Body of pancreas (tissue), 4 donors: ENCODE results near the gene THSD7B. TPM values are rescaled to one million over a fixed set of nuclear protein-coding genes. Genes with fewer than 3 reads are reported as not detected.

Experiments used
- ATAC-seq: fragments of 150-250 bp; one replicate; pipeline ENCODE4 v1.9.1; 2016
- DNase-seq, 4 donors: peaks; one replicate each; pipeline ENCODE4 v3.0.0-alpha.2; 2019
- H3K27ac ChIP-seq, 4 donors: fragments of 200-600 bp; sonication (generic); 1 replicate in 3 of 4; 2 replicates in 1 of 4; pipeline versions ENCODE4 v1.5.1 to v1.6.1; 2016 to 2019; ENCODE audit warnings: mild to moderate bottlenecking in 1 of 4, mixed read lengths in 1 of 4, moderate library complexity in 1 of 4
- H3K27me3 ChIP-seq, 2 donors: fragments of 200-600 bp; sonication (generic); one replicate each; pipeline ENCODE4 v1.6.0; 2016; ENCODE audit warnings: mild to moderate bottlenecking in 1 of 2
- H3K36me3 ChIP-seq, 2 donors: fragments of 200-600 bp; sonication (generic); replicated peaks in 1 of 2; 2 replicates each; pipeline ENCODE4 v1.5.1; 2016; ENCODE audit warnings: low read depth in 2 of 2; ENCODE audit not compliant: insufficient read depth in 1 of 2
- H3K4me1 ChIP-seq: fragments of 200-600 bp; sonication (generic); one replicate; pipeline ENCODE4 v1.6.0; 2016
- H3K4me3 ChIP-seq, 2 donors: fragments of 200-600 bp; sonication (generic); 1 replicate in 1 of 2; 2 replicates in 1 of 2; pipeline ENCODE4 v1.5.1; 2016 to 2019
- H3K9me3 ChIP-seq, 3 donors: fragments of 200-600 bp; sonication (generic); 1 replicate in 2 of 3; 2 replicates in 1 of 3; pipeline ENCODE4 v1.5.1; 2016
- CTCF ChIP-seq, 7 experiments: fragments of 450-650 bp in 4 of 7; fragments of 200-600 bp in 3 of 7; sonication (generic) in 3 of 7; IDR thresholded peaks; one replicate each; pipeline ENCODE4 v1.5.1; 2016 to 2019; ENCODE audit warnings: antibody characterized with exemption in 7 of 7
- POLR2A ChIP-seq, 3 donors: fragments of 450-650 bp; IDR thresholded peaks; one replicate each; pipeline ENCODE4 v1.6.1; 2016; ENCODE audit warnings: antibody characterized with exemption in 3 of 3, mild to moderate bottlenecking in 2 of 3
- WGBS, 2 donors: methylation state at CpG; one replicate each; pipeline ENCODE4 v1.1.5; 2017; 5-methylcytosine and 5-hydroxymethylcytosine counted together
- intact Hi-C: fragments of 100-400 bp; cut with DNase I; formaldehyde crosslinking; loops from one replicate; pipeline ENCODE4 v1.15.1; 2023
- total RNA-seq, 2 donors: library from RNA; depleted of rRNA; stranded (reverse); fragments of >200 nt; gene quantifications; one replicate each; pipeline ENCODE4 v1.1.0, GENCODE V29; 2016

The THSD7B gene
- total RNA-seq, 2 donors from 2014 or later = 0.26 to 0.33 TPM

GRCh38 chr2:136777391-136777790 lies 12.0 kb downstream of the THSD7B start:
- H3K9me3 ChIP-seq = no peaks in the 10 kb centered on the region
- DNase-seq (no peak), ATAC-seq (no peak)
- no peaks in the 10 kb centered on the region for H3K4me1 ChIP-seq
- H3K27me3 ChIP-seq = no peaks in the 10 kb centered on the region
- H3K27ac ChIP-seq = no peak overlapping the region
- no peak overlapping the region for H3K4me3 ChIP-seq
- no peak for TF ChIP-seq CTCF (IDR thresholded peaks at IDR 0.05)
- no peak for TF ChIP-seq POLR2A (IDR thresholded peaks at IDR 0.05)
- 43 to 51% methylated on average over 2 of the region's 2 CpGs for WGBS, 2 donors
- no peaks in the 10 kb centered on the region for H3K36me3 ChIP-seq
- intact Hi-C loops = no loop called here

- no peaks in the 10 kb centered on the region for H3K4me1 ChIP-seq
- H3K36me3 ChIP-seq = no peaks in the 10 kb centered on the region
- no peak overlapping the region for H3K27ac ChIP-seq
- intact Hi-C loops = no loop called here
- WGBS, 2 donors = 32 to 46% methylated on average over 4 of the region's 4 CpGs
- TF ChIP-seq POLR2A (IDR thresholded peaks at IDR 0.05) = no peak
- TF ChIP-seq CTCF (IDR thresholded peaks at IDR 0.05) = no peak
- no peaks in the 10 kb centered on the region for H3K9me3 ChIP-seq
- no peaks in the 10 kb centered on the region for H3K27me3 ChIP-seq
- no peak for DNase-seq
- no peak for ATAC-seq
- H3K4me3 ChIP-seq = no peak overlapping the region
These were observed 18.5 kb downstream of the THSD7B start for GRCh38 chr2:136783856-136784255.

GRCh38 chr2:136785215-136785614 lies 19.9 kb downstream of the THSD7B start:
- Histone ChIP-seq H3K27me3 (no peaks in the 10 kb centered on the region), H3K9me3 (no peaks in the 10 kb centered on the region), H3K4me3 (no peak overlapping the region), H3K27ac (no peak overlapping the region), H3K4me1 (no peaks in the 10 kb centered on the region), H3K36me3 (no peaks in the 10 kb centered on the region)
- WGBS, 2 donors = 74 to 75% methylated on average over 3 of the region's 3 CpGs
- no peak for ATAC-seq
- intact Hi-C loops = no loop called here
- no peak for DNase-seq
- TF ChIP-seq CTCF (IDR thresholded peaks at IDR 0.05) (no peak), POLR2A (IDR thresholded peaks at IDR 0.05) (no peak)

- ATAC-seq (no peak), DNase-seq (no peak)
- TF ChIP-seq CTCF (IDR thresholded peaks at IDR 0.05) (no peak), POLR2A (IDR thresholded peaks at IDR 0.05) (no peak)
- no peaks in the 10 kb centered on the region for H3K27me3 ChIP-seq
- H3K4me1 ChIP-seq = no peaks in the 10 kb centered on the region
- WGBS, 2 donors = 65 to 74% methylated on average over 3 of the region's 3 CpGs
- H3K36me3 ChIP-seq = no peaks in the 10 kb centered on the region
- no peak overlapping the region for H3K27ac ChIP-seq
- no peaks in the 10 kb centered on the region for H3K9me3 ChIP-seq
- intact Hi-C loops = no loop called here
- no peak overlapping the region for H3K4me3 ChIP-seq
These were observed 22.6 kb downstream of the THSD7B start for GRCh38 chr2:136787970-136788369.

- no peak for ATAC-seq
- no peaks in the 10 kb centered on the region for H3K36me3 ChIP-seq
- no peak for DNase-seq
- WGBS, 2 donors = 72 to 79% methylated on average over 4 of the region's 4 CpGs
- no peaks in the 10 kb centered on the region for H3K27me3 ChIP-seq
- no peaks in the 10 kb centered on the region for H3K4me1 ChIP-seq
- peak in 1 of 7 experiments; percentile 15 for TF ChIP-seq CTCF (IDR thresholded peaks at IDR 0.05)
- no peak for TF ChIP-seq POLR2A (IDR thresholded peaks at IDR 0.05)
- no peaks in the 10 kb centered on the region for H3K9me3 ChIP-seq
- H3K27ac ChIP-seq = no peak overlapping the region
- H3K4me3 ChIP-seq = no peak overlapping the region
- intact Hi-C loops = no loop called here
These were observed 31.0 kb downstream of the THSD7B start for GRCh38 chr2:136796339-136796738.
